Measurements from ENCODE around the gene ABLIM2. TPM values are rescaled to one million over a fixed set of nuclear protein-coding genes. Genes with fewer than 3 reads are reported as not detected.
A peak's percentile ranks its signal among the peaks of the same experiment; 100 is the strongest.

ABLIM2 gene
- total and polyA plus RNA-seq, 2 of the 13 experiments (the other 11 are each of a cell fraction or from before 2014, with no cell fraction given) = 0.20 to 0.37 TPM

DNA sequence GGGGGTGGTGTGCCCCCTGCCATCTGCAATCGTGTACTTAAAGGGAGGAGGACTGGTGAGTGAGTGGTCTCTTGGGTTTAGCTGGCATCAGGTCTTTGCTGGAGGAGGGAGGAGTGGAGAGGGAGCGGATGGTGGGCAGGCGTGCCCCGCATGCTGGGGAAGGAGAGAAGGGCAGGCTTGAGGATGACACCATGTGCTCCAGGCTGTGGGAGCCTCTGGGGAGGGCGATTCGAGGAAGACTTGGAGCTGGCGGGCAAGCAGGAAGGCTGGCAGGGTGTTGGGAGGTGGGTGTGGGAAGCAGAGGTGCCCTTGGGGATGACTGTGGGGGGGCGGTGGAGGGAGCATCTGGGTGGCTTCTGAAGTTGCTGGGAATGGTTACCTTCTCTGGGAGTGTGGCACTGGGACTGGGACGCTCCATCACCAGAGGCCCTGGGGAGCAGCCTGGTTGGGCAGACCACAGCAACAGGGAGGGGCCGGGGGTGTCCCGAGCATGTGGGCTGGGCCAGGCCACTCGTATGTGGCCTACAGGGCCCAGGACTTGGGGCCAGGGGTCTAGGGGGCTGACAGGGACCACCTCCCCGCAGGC, 188.2 kb downstream of the ABLIM2 start (continued):
- TF ChIP-seq NFRKB (IDR thresholded peaks at IDR 0.05) = no peak
- TF ChIP-seq ZNF496 (CRISPR knock-in tag; IDR thresholded peaks at IDR 0.05; ENCODE audit: insufficient replicate concordance) = no peak
- TF ChIP-seq ZNF354B (CRISPR knock-in tag; IDR thresholded peaks at IDR 0.05) = 0 out of 2 replicates have a peak, but pooled peaks have one; percentile 25
- TF ChIP-seq SRSF9 (IDR thresholded peaks at IDR 0.05; ENCODE audit: borderline replicate concordance, insufficient read depth, low read depth, low read length, poor library complexity, severe bottlenecking) = no peak
- TF ChIP-seq MAFG (CRISPR knock-in tag; IDR thresholded peaks at IDR 0.05) = no peak
- TF ChIP-seq EZH2 (conservative IDR thresholded peaks at IDR 0.05; ENCODE audit: low read depth, low read length) = no peak
- no peak for TF ChIP-seq KLF9 (CRISPR knock-in tag; IDR thresholded peaks at IDR 0.05; ENCODE audit: low read depth)
- TF ChIP-seq, protein P1, sequence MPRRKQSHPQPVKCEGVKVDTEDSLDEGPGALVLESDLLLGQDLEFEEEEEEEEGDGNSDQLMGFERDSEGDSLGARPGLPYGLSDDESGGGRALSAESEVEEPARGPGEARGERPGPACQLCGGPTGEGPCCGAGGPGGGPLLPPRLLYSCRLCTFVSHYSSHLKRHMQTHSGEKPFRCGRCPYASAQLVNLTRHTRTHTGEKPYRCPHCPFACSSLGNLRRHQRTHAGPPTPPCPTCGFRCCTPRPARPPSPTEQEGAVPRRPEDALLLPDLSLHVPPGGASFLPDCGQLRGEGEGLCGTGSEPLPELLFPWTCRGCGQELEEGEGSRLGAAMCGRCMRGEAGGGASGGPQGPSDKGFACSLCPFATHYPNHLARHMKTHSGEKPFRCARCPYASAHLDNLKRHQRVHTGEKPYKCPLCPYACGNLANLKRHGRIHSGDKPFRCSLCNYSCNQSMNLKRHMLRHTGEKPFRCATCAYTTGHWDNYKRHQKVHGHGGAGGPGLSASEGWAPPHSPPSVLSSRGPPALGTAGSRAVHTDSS (CRISPR knock-in tag; conservative IDR thresholded peaks at IDR 0.05) = no peak
- TF ChIP-seq NFE2L2 (IDR thresholded peaks at IDR 0.05; ENCODE audit: low read length) = no peak
- TF ChIP-seq, protein P2, sequence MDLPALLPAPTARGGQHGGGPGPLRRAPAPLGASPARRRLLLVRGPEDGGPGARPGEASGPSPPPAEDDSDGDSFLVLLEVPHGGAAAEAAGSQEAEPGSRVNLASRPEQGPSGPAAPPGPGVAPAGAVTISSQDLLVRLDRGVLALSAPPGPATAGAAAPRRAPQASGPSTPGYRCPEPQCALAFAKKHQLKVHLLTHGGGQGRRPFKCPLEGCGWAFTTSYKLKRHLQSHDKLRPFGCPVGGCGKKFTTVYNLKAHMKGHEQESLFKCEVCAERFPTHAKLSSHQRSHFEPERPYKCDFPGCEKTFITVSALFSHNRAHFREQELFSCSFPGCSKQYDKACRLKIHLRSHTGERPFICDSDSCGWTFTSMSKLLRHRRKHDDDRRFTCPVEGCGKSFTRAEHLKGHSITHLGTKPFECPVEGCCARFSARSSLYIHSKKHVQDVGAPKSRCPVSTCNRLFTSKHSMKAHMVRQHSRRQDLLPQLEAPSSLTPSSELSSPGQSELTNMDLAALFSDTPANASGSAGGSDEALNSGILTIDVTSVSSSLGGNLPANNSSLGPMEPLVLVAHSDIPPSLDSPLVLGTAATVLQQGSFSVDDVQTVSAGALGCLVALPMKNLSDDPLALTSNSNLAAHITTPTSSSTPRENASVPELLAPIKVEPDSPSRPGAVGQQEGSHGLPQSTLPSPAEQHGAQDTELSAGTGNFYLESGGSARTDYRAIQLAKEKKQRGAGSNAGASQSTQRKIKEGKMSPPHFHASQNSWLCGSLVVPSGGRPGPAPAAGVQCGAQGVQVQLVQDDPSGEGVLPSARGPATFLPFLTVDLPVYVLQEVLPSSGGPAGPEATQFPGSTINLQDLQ (CRISPR knock-in tag; IDR thresholded peaks at IDR 0.05) = no peak
- TF ChIP-seq ZNF263 (CRISPR knock-in tag; IDR thresholded peaks at IDR 0.05) = peak; percentile 79
- TF ChIP-seq TCF12 (IDR thresholded peaks at IDR 0.05) = no peak
- TF ChIP-seq TCF12 (CRISPR knock-in tag; IDR thresholded peaks at IDR 0.05) = no peak
- no peak for TF ChIP-seq KLF6 (CRISPR knock-in tag; IDR thresholded peaks at IDR 0.05)
- no peak for TF ChIP-seq NFYC (CRISPR knock-in tag; IDR thresholded peaks at IDR 0.05)
- no peak for TF ChIP-seq PHF21A (CRISPR knock-in tag; IDR thresholded peaks at IDR 0.05)
- TF ChIP-seq FOXK2 (IDR thresholded peaks at IDR 0.05) = no peak
- TF ChIP-seq TAF1 (CRISPR knock-in tag; IDR thresholded peaks at IDR 0.05) = no peak
- TF ChIP-seq ZC3H4 (CRISPR knock-in tag; IDR thresholded peaks at IDR 0.05; ENCODE audit: borderline replicate concordance) = no peak
- TF ChIP-seq ZNF562 (CRISPR knock-in tag; IDR thresholded peaks at IDR 0.05; ENCODE audit: borderline replicate concordance) = no peak

Measured in HepG2 (cell line).